Tibial nerve (tissue), 4 donors: ENCODE data around the gene FCGR3B.
"Not testable (repeated sequence)": the region's sequence is repeated elsewhere in the genome, so short reads cannot be mapped to it uniquely, and the experiment has no call there.

Source experiments
- EP300 ChIP-seq, 2 donors: sonication (generic); formaldehyde crosslinking; IDR thresholded peaks; one replicate each; pipeline ENCODE4 v1.6.1; 2017; ENCODE audit warnings: antibody characterized with exemption in 2 of 2, mild to moderate bottlenecking in 1 of 2
- POLR2A ChIP-seq, 2 donors: fragments of 450-650 bp; IDR thresholded peaks; one replicate each; pipeline ENCODE4 v1.6.1; 2017; ENCODE audit warnings: antibody characterized with exemption in 2 of 2, mild to moderate bottlenecking in 2 of 2, moderate library complexity in 2 of 2
- TF ChIP-seq, protein P1 (sequence below), 5 experiments: fragments of 200-600 bp in 3 of 5; fragments of 450-650 bp in 2 of 5; sonication (generic) in 3 of 5; IDR thresholded peaks; one replicate each; pipeline ENCODE4 v1.5.1; 2016 to 2019; ENCODE audit warnings: antibody characterized with exemption in 5 of 5, mild to moderate bottlenecking in 3 of 5, moderate library complexity in 2 of 5

DNA sequence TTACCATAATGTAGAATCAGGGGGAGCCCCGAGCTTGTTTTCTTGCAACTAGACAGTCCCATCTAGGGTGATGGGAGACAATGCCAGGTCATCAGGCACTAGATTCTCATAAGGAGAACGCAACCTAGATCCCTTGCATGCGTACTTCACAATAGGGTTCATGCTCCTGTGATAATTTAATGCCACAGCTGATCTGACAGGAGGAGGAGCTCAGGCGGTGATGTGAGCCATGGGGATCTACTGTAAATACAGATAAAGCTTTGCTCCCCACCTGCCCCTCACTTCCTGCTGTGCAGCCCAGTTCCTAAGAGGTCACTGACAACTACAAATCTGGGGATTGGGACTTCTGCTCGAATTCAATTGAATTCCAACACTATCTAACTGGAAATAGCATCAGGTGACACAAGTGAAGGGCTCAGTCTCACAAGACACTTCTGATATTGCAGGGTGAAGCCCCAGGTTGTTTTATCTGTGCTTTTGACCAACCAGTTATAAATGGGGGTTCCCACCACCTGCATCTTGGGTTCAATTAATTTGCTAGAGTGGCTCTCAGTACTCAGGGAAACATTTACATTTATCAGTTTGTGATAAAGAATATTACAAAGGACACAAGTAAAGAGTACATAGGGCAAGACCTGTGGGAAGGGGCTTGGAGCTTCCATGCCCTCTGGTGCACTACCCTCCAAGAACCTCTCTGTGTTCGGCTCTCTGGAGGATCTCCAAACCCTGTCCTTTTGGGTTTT is 7.4 kb upstream of the FCGR3B start:
- TF ChIP-seq, protein P1, sequence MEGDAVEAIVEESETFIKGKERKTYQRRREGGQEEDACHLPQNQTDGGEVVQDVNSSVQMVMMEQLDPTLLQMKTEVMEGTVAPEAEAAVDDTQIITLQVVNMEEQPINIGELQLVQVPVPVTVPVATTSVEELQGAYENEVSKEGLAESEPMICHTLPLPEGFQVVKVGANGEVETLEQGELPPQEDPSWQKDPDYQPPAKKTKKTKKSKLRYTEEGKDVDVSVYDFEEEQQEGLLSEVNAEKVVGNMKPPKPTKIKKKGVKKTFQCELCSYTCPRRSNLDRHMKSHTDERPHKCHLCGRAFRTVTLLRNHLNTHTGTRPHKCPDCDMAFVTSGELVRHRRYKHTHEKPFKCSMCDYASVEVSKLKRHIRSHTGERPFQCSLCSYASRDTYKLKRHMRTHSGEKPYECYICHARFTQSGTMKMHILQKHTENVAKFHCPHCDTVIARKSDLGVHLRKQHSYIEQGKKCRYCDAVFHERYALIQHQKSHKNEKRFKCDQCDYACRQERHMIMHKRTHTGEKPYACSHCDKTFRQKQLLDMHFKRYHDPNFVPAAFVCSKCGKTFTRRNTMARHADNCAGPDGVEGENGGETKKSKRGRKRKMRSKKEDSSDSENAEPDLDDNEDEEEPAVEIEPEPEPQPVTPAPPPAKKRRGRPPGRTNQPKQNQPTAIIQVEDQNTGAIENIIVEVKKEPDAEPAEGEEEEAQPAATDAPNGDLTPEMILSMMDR (IDR thresholded peaks at IDR 0.05) = not testable (repeated sequence)
- not testable (repeated sequence) for TF ChIP-seq POLR2A, EP300 (IDR thresholded peaks at IDR 0.05)
